Transverse colon (tissue), 4 donors: ENCODE measurements around the gene ATXN2L. TPM values are rescaled to one million over a fixed set of nuclear protein-coding genes. Genes with fewer than 3 reads are reported as not detected.
"Not testable (repeated sequence)": the region's sequence is repeated elsewhere in the genome, so short reads cannot be mapped to it uniquely, and the experiment has no call there.

ENCODE experiments used
- DNase-seq: peaks from one replicate; pipeline ENCODE4 v3.0.0-alpha.2; 2019
- H3K27ac ChIP-seq, 4 donors: fragments of 200-600 bp; sonication (generic); 2 replicates each; pipeline ENCODE4 v1.5.1; 2016 to 2018; ENCODE audit warnings: inconsistent platforms in 4 of 4
- H3K27me3 ChIP-seq: fragments of 200-600 bp; sonication (generic); 2 replicates; pipeline ENCODE4 v1.5.1; 2017; ENCODE audit warnings: inconsistent platforms
- H3K36me3 ChIP-seq, 4 donors: fragments of 200-600 bp; sonication (generic); 2 replicates each; pipeline ENCODE4 v1.5.1; 2017 to 2019; ENCODE audit warnings: inconsistent platforms in 4 of 4
- H3K4me1 ChIP-seq, 4 donors: fragments of 200-600 bp; sonication (generic); 2 replicates each; pipeline ENCODE4 v1.5.1; 2017 to 2020; ENCODE audit warnings: inconsistent platforms in 4 of 4
- H3K4me3 ChIP-seq, 4 donors: fragments of 200-600 bp; sonication (generic); 1 replicate in 1 of 4; 2 replicates in 3 of 4; pipeline versions ENCODE4 v1.5.1 to v1.6.1; 2017 to 2019; ENCODE audit warnings: inconsistent platforms in 4 of 4
- H3K9me3 ChIP-seq, 2 donors: fragments of 200-600 bp; sonication (generic); 2 replicates each; pipeline ENCODE4 v1.5.1; 2017 to 2019; ENCODE audit warnings: inconsistent platforms in 2 of 2
- EP300 ChIP-seq: sonication (generic); formaldehyde crosslinking; IDR thresholded peaks from one replicate; pipeline ENCODE4 v1.6.1; 2017; ENCODE audit warnings: antibody characterized with exemption, low read depth
- POLR2A ChIP-seq: fragments of 450-650 bp; IDR thresholded peaks from one replicate; pipeline ENCODE4 v1.6.1; 2016; ENCODE audit warnings: antibody characterized with exemption, mild to moderate bottlenecking, moderate library complexity
- POLR2AphosphoS5 ChIP-seq, 3 donors: sonication (generic); formaldehyde crosslinking; IDR thresholded peaks; one replicate each; pipeline ENCODE4 v1.6.1; 2016; ENCODE audit warnings: antibody characterized with exemption in 3 of 3
- WGBS, 2 donors: methylation state at CpG; one replicate each; pipeline ENCODE4 v1.1.5; 2018; ENCODE audit warnings: low coverage in 1 of 2; 5-methylcytosine and 5-hydroxymethylcytosine counted together
- in situ Hi-C, 4 donors: fragments of 200-750 bp; cut with MboI; loops; one replicate each; pipeline versions ENCODE4 v1.15.0 to v1.15.1; 2017; ENCODE audit warnings: low sequenced_read_pairs in 3 of 4, low pct_ligation_motif_present in 1 of 4, low pct_unique_long_range_greater_than_20kb in 1 of 4
- intact Hi-C: fragments of 100-400 bp; cut with DNase I; formaldehyde crosslinking; loops from one replicate; pipeline ENCODE4 v1.15.1; 2023; ENCODE audit warnings: low total_unique reads
- total RNA-seq, 4 donors: library from RNA; depleted of rRNA; stranded (reverse); fragments of >200 nt; gene quantifications; one replicate each; pipeline ENCODE4 v1.1.0, GENCODE V29; 2016
- TF ChIP-seq, protein P1 (sequence below), 5 experiments: fragments of 200-600 bp in 3 of 5; fragments of 450-650 bp in 2 of 5; sonication (generic) in 3 of 5; IDR thresholded peaks; 1 replicate in 2 of 5; 2 replicates in 3 of 5; pipeline ENCODE4 v1.5.1; 2016 to 2017; ENCODE audit warnings: antibody characterized with exemption in 5 of 5, inconsistent platforms in 3 of 5, mild to moderate bottlenecking in 2 of 5, moderate library complexity in 1 of 5

ATXN2L gene
- total RNA-seq, 4 donors from 2014 or later, result 90.2 to 165 (median 105) TPM

DNA sequence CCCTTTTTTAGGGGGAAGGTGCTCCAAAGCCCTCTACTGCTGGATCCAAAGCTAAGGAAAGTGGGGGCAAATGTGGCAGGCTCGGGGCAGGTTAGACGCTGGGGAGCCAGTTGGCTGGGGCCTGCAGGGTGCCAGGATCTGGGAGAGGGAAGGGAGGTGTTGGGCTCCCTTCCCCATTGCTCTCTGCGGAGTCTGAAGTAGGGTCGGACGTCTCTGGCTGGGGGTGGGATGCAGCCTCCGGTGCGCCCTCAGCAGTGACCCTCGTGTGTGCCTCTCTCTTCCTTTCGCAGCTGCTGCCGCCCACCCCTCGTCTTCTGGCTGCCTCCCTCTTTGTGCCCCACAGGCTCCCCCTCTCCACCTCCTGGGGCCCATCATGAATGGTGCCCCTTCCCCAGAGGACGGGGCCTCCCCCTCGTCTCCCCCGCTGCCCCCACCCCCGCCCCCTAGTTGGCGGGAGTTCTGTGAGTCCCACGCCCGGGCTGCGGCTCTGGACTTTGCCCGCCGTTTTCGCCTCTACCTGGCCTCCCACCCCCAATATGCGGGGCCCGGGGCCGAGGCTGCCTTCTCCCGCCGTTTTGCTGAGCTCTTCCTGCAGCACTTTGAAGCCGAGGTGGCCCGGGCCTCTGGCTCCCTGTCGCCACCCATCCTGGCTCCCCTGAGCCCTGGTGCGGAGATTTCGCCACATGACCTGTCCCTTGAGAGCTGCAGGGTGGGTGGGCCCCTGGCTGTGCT is 43.1 kb downstream of the ATXN2L start:
- DNase-seq, result no peak
- Histone ChIP-seq H3K27me3 (no peaks in the 10 kb centered on the region), H3K36me3 (peaks cover 0 to 40% (median 15%) of the 10 kb centered on the region in 4 donors), H3K9me3 (no peaks in the 10 kb centered on the region), H3K4me1 (peaks cover 13 to 27% (median 24%) of the 10 kb centered on the region in 4 donors), H3K4me3 (no peak overlapping the region), H3K27ac (no peak overlapping the region)
- TF ChIP-seq, protein P1, sequence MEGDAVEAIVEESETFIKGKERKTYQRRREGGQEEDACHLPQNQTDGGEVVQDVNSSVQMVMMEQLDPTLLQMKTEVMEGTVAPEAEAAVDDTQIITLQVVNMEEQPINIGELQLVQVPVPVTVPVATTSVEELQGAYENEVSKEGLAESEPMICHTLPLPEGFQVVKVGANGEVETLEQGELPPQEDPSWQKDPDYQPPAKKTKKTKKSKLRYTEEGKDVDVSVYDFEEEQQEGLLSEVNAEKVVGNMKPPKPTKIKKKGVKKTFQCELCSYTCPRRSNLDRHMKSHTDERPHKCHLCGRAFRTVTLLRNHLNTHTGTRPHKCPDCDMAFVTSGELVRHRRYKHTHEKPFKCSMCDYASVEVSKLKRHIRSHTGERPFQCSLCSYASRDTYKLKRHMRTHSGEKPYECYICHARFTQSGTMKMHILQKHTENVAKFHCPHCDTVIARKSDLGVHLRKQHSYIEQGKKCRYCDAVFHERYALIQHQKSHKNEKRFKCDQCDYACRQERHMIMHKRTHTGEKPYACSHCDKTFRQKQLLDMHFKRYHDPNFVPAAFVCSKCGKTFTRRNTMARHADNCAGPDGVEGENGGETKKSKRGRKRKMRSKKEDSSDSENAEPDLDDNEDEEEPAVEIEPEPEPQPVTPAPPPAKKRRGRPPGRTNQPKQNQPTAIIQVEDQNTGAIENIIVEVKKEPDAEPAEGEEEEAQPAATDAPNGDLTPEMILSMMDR (IDR thresholded peaks at IDR 0.05), result no peak
- TF ChIP-seq EP300, result no peak
- no peak for TF ChIP-seq POLR2A
- intact Hi-C loops, result no loop called here
- in situ Hi-C loops, result loop anchor here in 1 of 4 donors (10.0 kb wide), 1 partner anchor 79 kb away; no protein-coding TSS in a partner anchor
- WGBS, 2 donors, result 28% methylated on average over 26 of the region's 32 CpGs; no CpG with 5 or more reads in 1 of the 2 donors

DNA sequence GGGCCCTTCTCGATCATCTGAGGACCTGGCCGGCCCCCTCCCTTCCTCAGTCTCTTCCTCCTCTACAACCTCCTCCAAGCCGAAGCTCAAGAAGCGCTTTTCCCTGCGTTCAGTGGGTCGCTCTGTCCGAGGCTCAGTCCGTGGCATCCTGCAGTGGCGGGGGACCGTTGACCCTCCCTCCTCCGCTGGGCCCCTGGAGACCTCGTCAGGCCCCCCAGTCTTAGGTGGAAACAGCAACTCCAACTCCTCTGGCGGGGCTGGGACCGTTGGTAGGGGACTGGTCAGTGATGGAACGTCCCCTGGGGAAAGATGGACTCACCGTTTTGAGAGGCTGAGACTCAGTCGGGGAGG is 43.6 kb downstream of the ATXN2L start:
- peaks cover 0 to 45% (median 15%) of the 10 kb centered on the region in 4 donors for H3K36me3 ChIP-seq
- no peak overlapping the region for H3K4me3 ChIP-seq
- DNase-seq, result no peak
- H3K4me1 ChIP-seq, result peaks cover 13 to 27% (median 24%) of the 10 kb centered on the region in 4 donors
- in situ Hi-C loops, result loop anchor here in 1 of 4 donors (10.0 kb wide), 1 partner anchor 78 kb away; no protein-coding TSS in a partner anchor
- no peaks in the 10 kb centered on the region for H3K27me3 ChIP-seq
- no peak overlapping the region for H3K27ac ChIP-seq
- intact Hi-C loops, result no loop called here
- H3K9me3 ChIP-seq, result no peaks in the 10 kb centered on the region
- TF ChIP-seq POLR2A, result no peak
- TF ChIP-seq POLR2AphosphoS5 (IDR thresholded peaks at IDR 0.05), result no peak
- TF ChIP-seq, protein P1 (IDR thresholded peaks at IDR 0.05), result no peak
- no peak for TF ChIP-seq EP300
- WGBS, 2 donors, result 80 to 92% methylated on average over 4 to 17 of the region's 17 CpGs

DNA sequence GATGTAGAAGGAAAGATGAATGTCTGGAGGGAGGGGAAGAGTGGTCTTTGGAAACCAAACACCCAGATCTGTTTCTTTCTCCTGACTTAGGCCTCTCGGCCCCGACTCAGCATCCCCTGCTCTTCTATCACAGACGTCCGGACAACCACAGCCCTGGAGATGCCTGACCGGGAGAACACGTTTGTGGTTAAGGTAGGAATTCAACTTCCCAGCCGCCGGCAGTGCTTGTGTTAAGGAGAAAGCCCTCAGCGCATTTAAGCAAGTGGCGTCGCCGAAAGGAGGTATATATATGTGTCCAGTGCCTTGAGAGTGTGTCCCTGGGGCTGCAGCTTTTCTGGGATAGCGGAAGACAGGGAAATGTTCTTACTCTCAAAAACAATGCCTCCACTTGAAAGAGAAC is 44.4 kb downstream of the ATXN2L start:
- intact Hi-C loops, result no loop called here
- 87 to 93% methylated on average over 6 to 13 of the region's 13 CpGs for WGBS, 2 donors
- Histone ChIP-seq H3K4me3 (no peak overlapping the region), H3K9me3 (no peaks in the 10 kb centered on the region), H3K36me3 (peaks cover 0 to 45% (median 15%) of the 10 kb centered on the region in 4 donors), H3K27me3 (no peaks in the 10 kb centered on the region), H3K4me1 (peaks cover 13 to 27% (median 24%) of the 10 kb centered on the region in 4 donors), H3K27ac (no peak overlapping the region)
- DNase-seq, result no peak
- in situ Hi-C loops, result loop anchor here in 1 of 4 donors (10.0 kb wide), 1 partner anchor 78 kb away; no protein-coding TSS in a partner anchor
- TF ChIP-seq POLR2AphosphoS5 (IDR thresholded peaks at IDR 0.05), result no peak
- TF ChIP-seq, protein P1 (IDR thresholded peaks at IDR 0.05), result no peak
- TF ChIP-seq POLR2A, result no peak
- no peak for TF ChIP-seq EP300

DNA sequence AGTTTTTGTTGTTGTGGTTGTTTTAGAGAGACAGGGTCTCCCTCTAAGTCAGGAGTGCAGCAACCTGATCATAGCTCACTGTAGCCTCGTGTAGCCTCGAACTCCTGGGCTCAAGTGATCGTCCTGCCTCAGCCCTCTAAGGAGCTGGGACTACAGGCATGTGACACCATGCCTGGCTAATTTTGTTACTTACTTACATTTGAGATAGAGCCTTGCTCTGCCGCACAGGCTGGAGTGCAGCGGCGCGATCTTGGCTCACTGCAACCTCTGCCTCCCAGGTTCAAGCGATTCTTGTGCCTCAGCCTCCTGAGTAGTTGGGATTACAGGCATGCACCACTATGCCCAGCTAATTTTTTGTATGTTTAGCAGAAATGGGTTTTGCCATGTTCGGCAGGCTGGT is 44.8 kb downstream of the ATXN2L start:
- H3K27ac ChIP-seq, H3K9me3 ChIP-seq, H3K4me3 ChIP-seq, H3K27me3 ChIP-seq, DNase-seq, intact Hi-C loops: not testable (repeated sequence)
- in situ Hi-C loops, result loop anchor here in 1 of 4 donors (10.0 kb wide), 1 partner anchor 77 kb away; no protein-coding TSS in a partner anchor
- peaks cover 13 to 24% (median 22%) of the 10 kb centered on the region in 4 donors for H3K4me1 ChIP-seq
- 93 to 100% methylated on average over 1 to 9 of the region's 9 CpGs for WGBS, 2 donors
- peaks cover 0 to 45% (median 15%) of the 10 kb centered on the region in 4 donors for H3K36me3 ChIP-seq
